ENCODE measurements around the gene CENPU. TPM values are rescaled to one million over a fixed set of nuclear protein-coding genes. Genes with fewer than 3 reads are reported as not detected.
A peak's percentile ranks its signal among the peaks of the same experiment; 100 is the strongest.

CENPU gene
- total and polyA plus RNA-seq, 2 of the 13 experiments (the other 11 are each of a cell fraction or from before 2014, with no cell fraction given) = 11.7 to 35.8 TPM

- peak; percentile 49 for TF ChIP-seq HNF4A (CRISPR knock-in tag; IDR thresholded peaks at IDR 0.05)
- 0 out of 2 replicates have a peak, but pooled peaks have one; percentile 11 for TF ChIP-seq ZMYM4 (CRISPR knock-in tag; IDR thresholded peaks at IDR 0.05)
- TF ChIP-seq NR2F6 (IDR thresholded peaks at IDR 0.05) = peak; percentile 42; the same call in 1 of the 2 replicates
- TF ChIP-seq NR2F6 (CRISPR knock-in tag; IDR thresholded peaks at IDR 0.05) = peak; percentile 57; the same call in 1 of the 2 replicates
- TF ChIP-seq HOXA3 (CRISPR knock-in tag; IDR thresholded peaks at IDR 0.05) = no peak
- no peak for TF ChIP-seq ZNF274 (CRISPR knock-in tag; IDR thresholded peaks at IDR 0.05)
- peak; percentile 75; the same call in 1 of the 2 replicates for TF ChIP-seq NFE2L1 (CRISPR knock-in tag; IDR thresholded peaks at IDR 0.05; ENCODE audit: borderline replicate concordance)
- TF ChIP-seq NFE2 (CRISPR knock-in tag; IDR thresholded peaks at IDR 0.05) = peak; percentile 91
- TF ChIP-seq KAT8 (CRISPR knock-in tag; IDR thresholded peaks at IDR 0.05) = peak; percentile 11; the same call in 1 of the 2 replicates
- peak; percentile 47; the same call in 1 of the 2 replicates for TF ChIP-seq PHF21A (CRISPR knock-in tag; IDR thresholded peaks at IDR 0.05)
- 0 out of 2 replicates have a peak, but pooled peaks have one; percentile 16 for TF ChIP-seq TARDBP (CRISPR knock-in tag; IDR thresholded peaks at IDR 0.05)
- peak; percentile 73 for TF ChIP-seq RXRB (CRISPR knock-in tag; IDR thresholded peaks at IDR 0.05; ENCODE audit: borderline replicate concordance)
- TF ChIP-seq ZNF879 (CRISPR knock-in tag; IDR thresholded peaks at IDR 0.05) = no peak
- TF ChIP-seq CREB1 (IDR thresholded peaks at IDR 0.05) = no peak
- TF ChIP-seq CREB1 (CRISPR knock-in tag; IDR thresholded peaks at IDR 0.05) = no peak
- no peak for TF ChIP-seq HIVEP1 (CRISPR knock-in tag; IDR thresholded peaks at IDR 0.05)
- TF ChIP-seq ZNF775 (CRISPR knock-in tag; IDR thresholded peaks at IDR 0.05; ENCODE audit: borderline replicate concordance) = no peak
- no peak for TF ChIP-seq KDM5B (CRISPR knock-in tag; IDR thresholded peaks at IDR 0.05; ENCODE audit: borderline replicate concordance)
- TF ChIP-seq NR2C2 (CRISPR knock-in tag; IDR thresholded peaks at IDR 0.05; ENCODE audit: borderline replicate concordance) = peak; percentile 41; the same call in 1 of the 2 replicates
- no peak for TF ChIP-seq SOX5 (CRISPR knock-in tag; IDR thresholded peaks at IDR 0.05; ENCODE audit: borderline replicate concordance)
- no peak for TF ChIP-seq SOX6 (IDR thresholded peaks at IDR 0.05)
- TF ChIP-seq SOX6 (CRISPR knock-in tag; IDR thresholded peaks at IDR 0.05) = 0 out of 2 replicates have a peak, but pooled peaks have one; percentile 33
- TF ChIP-seq ZBTB26 (CRISPR knock-in tag; IDR thresholded peaks at IDR 0.05; ENCODE audit: borderline replicate concordance) = no peak
- TF ChIP-seq ZNF331 (CRISPR knock-in tag; IDR thresholded peaks at IDR 0.05) = peak; percentile 22; the same call in 1 of the 2 replicates
- TF ChIP-seq ZNF687 (CRISPR knock-in tag; IDR thresholded peaks at IDR 0.05) = peak; percentile 9; the same call in 1 of the 2 replicates
- TF ChIP-seq ZFP82 (CRISPR knock-in tag; IDR thresholded peaks at IDR 0.05; ENCODE audit: borderline replicate concordance) = no peak
- no peak for TF ChIP-seq ZNF33A (CRISPR knock-in tag; IDR thresholded peaks at IDR 0.05; ENCODE audit: borderline replicate concordance)
- TF ChIP-seq NCOA2 (CRISPR knock-in tag; IDR thresholded peaks at IDR 0.05) = peak; percentile 14; the same call in 1 of the 2 replicates
Observed at GRCh38 chr4:184747034-184747830, 13.3 kb upstream of the CENPU start (continued).
